Measurements from ENCODE around the gene BLOC1S1. TPM values are rescaled to one million over a fixed set of nuclear protein-coding genes. Genes with fewer than 3 reads are reported as not detected.

BLOC1S1 gene
- total and polyA plus RNA-seq, 10 of the 15 experiments (the other 5 are each of a cell fraction or from before 2014, with no cell fraction given) = 126 to 285 (median 166) TPM

- TF ChIP-seq BRCA1 (IDR thresholded peaks at IDR 0.05; ENCODE audit: low read depth, low read length) = no peak
- TF ChIP-seq CHD2 (IDR thresholded peaks at IDR 0.05; ENCODE audit: borderline replicate concordance, low read depth, low read length) = no peak
- TF ChIP-seq MYB (IDR thresholded peaks at IDR 0.05; ENCODE audit: borderline replicate concordance, low read depth, low read length) = no peak
- no peak for TF ChIP-seq TCF7 (IDR thresholded peaks at IDR 0.05; ENCODE audit: borderline replicate concordance)
- TF ChIP-seq ATF2 (IDR thresholded peaks at IDR 0.05; ENCODE audit: low read length) = no peak
- TF ChIP-seq GATAD2B (conservative IDR thresholded peaks at IDR 0.05; ENCODE audit: low read depth) = no peak
- no peak for TF ChIP-seq ATF3 (IDR thresholded peaks at IDR 0.05; ENCODE audit: borderline replicate concordance, extremely low read depth, low read depth, low read length)
- no peak for TF ChIP-seq KLF5 (IDR thresholded peaks at IDR 0.05; ENCODE audit: partially characterized antibody)
- TF ChIP-seq ZBED1 (IDR thresholded peaks at IDR 0.05; ENCODE audit: borderline replicate concordance) = no peak
Measured at GRCh38 chr12:55765736-55766290, 50.0 kb downstream of the BLOC1S1 start (continued).

- ChIA-PET POLR2A (interaction anchor here (0.7 kb wide), 1 partner anchor 47 kb away, joined by 3 read pairs; the partner anchor contains the start of gene RDH5), SMC1A (ENCODE audit: uncharacterized antibody, unreplicated experiment) (interaction anchor here (0.7 to 2.2 kb wide), 3 partner anchors 13 to 49 kb away, joined by 3 to 6 read pairs (median 4); no protein-coding TSS in a partner anchor), RAD21 (ENCODE audit: unreplicated experiment) (interaction anchor here (0.7 kb wide), 1 partner anchor 215 kb away, joined by 4 read pairs; no protein-coding TSS in a partner anchor), CTCF (interaction anchor here (1.0 to 1.3 kb wide), 2 partner anchors 29 to 31 kb away, joined by 3 to 4 read pairs; no protein-coding TSS in a partner anchor)
- intact Hi-C loops (cut with micrococcal nuclease; ENCODE audit: unreplicated experiment) = no loop called here
- no peak for FAIRE-seq
- BruUV-seq (replicated peaks) = no TSS peak
- H3K4me2 ChIP-seq (ENCODE audit: control insufficient read depth, insufficient read depth) = no peak overlapping the region
- no peak for ATAC-seq
- H3K9ac ChIP-seq (ENCODE audit: control insufficient read depth, insufficient read depth, low read length) = no peak overlapping the region
- H3K27ac ChIP-seq (ENCODE audit: control insufficient read depth, insufficient read depth) = no peak overlapping the region
- WGBS (ENCODE audit: insufficient coverage, insufficient replicate concordance, low lambda C conversion rate, missing lambda C conversion rate) = 97% methylated on average over 4 of the region's 4 CpGs
- H2AFZ ChIP-seq (ENCODE audit: control insufficient read depth, low read depth, low read length) = no peak overlapping the region
- H3K4me3 ChIP-seq = no peak overlapping the region
- no peaks in the 10 kb centered on the region; the same call in 1 of the 2 replicates for H3K79me2 ChIP-seq (ENCODE audit: control insufficient read depth, insufficient read depth, low read length)
- H3K4me1 ChIP-seq (ENCODE audit: control insufficient read depth, insufficient read depth, low read length) = no peaks in the 10 kb centered on the region
- in situ Hi-C loops (cut with MboI) = no loop called here
- H3K36me3 ChIP-seq (ENCODE audit: control insufficient read depth in 2 of 2, insufficient read depth in 2 of 2, low read length in 1 of 2) = peaks cover 0 to 7% of the 10 kb centered on the region in 2 experiments; a peak in 3 of 4 replicates
- H3K27me3 ChIP-seq (replicated peaks in 1 of 2; ENCODE audit: control insufficient read depth in 2 of 2, insufficient read depth in 2 of 2, low read length in 1 of 2) = no peaks in the 10 kb centered on the region
- H4K20me1 ChIP-seq (ENCODE audit: control insufficient read depth, insufficient read depth) = no peaks in the 10 kb centered on the region
- no peak for DNase-seq (ENCODE audit: low read depth, low spot score)
- H3K9me3 ChIP-seq (replicated peaks; ENCODE audit: control insufficient read depth, insufficient read depth, low read length) = no peaks in the 10 kb centered on the region
- TF ChIP-seq POU2F2 (IDR thresholded peaks at IDR 0.05; ENCODE audit: borderline replicate concordance, low read depth, low read length) (no peak), CBFB (IDR thresholded peaks at IDR 0.05; ENCODE audit: low read depth) (no peak), ZNF687 (IDR thresholded peaks at IDR 0.05) (no peak), SMC3 (IDR thresholded peaks at IDR 0.05; ENCODE audit: borderline replicate concordance, low read length) (no peak), RAD21 (IDR thresholded peaks at IDR 0.05; ENCODE audit: insufficient read depth, low read depth, low read length) (no peak)
Measured at GRCh38 chr12:55767156-55767555, 51.3 kb downstream of the BLOC1S1 start.

All from GM12878 (cell line).